ENCODE data around the gene ACTN4.

Gene ACTN4

GRCh38 chr19:38774181-38774950 is 126.9 kb downstream of the ACTN4 start:
- DNase-seq = no peak

- no peak for DNase-seq
These were observed 131.3 kb downstream of the ACTN4 start for GRCh38 chr19:38778733-38779132.

- no peak for DNase-seq
These were observed 133.0 kb downstream of the ACTN4 start for GRCh38 chr19:38780443-38780842.

GRCh38 chr19:38781058-38781457 is 133.6 kb downstream of the ACTN4 start:
- DNase-seq = no peak
